WERI-Rb-1 (cell line): ENCODE data around the gene CBX2.

Experiments
- DNase-seq: peaks from one replicate; pipeline ENCODE4 v3.0.0-alpha.2; 2020
- H3K27ac ChIP-seq: fragments of 250-450 bp; sonication (Bioruptor Pico); 2 replicates; pipeline ENCODE4 v1.5.1; 2020; ENCODE audit warnings: mild to moderate bottlenecking, moderate library complexity
- H3K27me3 ChIP-seq: fragments of 250-450 bp; sonication (Bioruptor Pico); 2 replicates; pipeline ENCODE4 v1.5.1; 2021; ENCODE audit warnings: mild to moderate bottlenecking, low read depth, moderate library complexity; ENCODE audit not compliant: insufficient read depth, severe bottlenecking
- H3K36me3 ChIP-seq: fragments of 250-450 bp; sonication (Bioruptor Pico); 2 replicates; pipeline ENCODE4 v1.5.1; 2020; ENCODE audit warnings: mild to moderate bottlenecking, moderate library complexity
- H3K4me3 ChIP-seq: 2 replicates; pipeline ENCODE4 v1.5.1; 2011; ENCODE audit warnings: low read depth, mild to moderate bottlenecking, control low read depth, low read length
- H3K9me3 ChIP-seq: fragments of 250-450 bp; sonication (Bioruptor Pico); 2 replicates; pipeline ENCODE4 v1.5.1; 2021; ENCODE audit warnings: mild to moderate bottlenecking, moderate library complexity; ENCODE audit not compliant: severe bottlenecking
- TF ChIP-seq, protein P1 (sequence below): IDR thresholded peaks from 2 replicates; pipeline ENCODE4 v1.5.1; 2011; ENCODE audit warnings: low read depth, mild to moderate bottlenecking, control low read depth, inconsistent platforms, low read length

CBX2 gene

DNA sequence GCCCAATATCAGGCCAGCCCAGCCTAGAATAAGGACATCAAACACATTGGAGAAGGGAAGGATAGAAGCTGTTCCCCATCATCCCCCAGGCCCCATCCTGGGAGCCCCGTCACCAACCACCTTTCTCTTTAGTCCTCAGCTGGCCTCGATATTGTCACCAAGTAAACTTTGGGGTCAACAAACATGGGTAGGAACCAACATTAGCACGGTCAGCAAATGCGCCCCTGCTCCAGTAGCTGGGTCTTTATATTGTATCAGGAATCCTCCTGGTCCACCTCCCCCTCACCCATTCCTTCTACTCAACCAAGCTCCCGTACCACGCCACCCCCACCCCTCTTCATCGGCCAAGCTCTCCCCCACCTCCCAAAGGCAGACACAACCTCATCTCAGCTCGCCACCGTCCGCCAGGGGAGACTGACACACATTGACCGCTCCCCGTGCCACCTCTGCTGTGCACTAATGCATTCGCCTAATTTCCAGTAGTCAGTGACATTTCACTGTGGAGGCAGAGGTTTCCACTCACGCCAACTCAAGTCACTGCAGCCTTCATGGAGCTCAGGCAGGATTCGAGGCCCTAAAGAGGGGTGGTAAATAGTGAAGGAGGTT lies 20.7 kb upstream of the CBX2 start:
- H3K27ac ChIP-seq = no peak overlapping the region
- no peak overlapping the region for H3K4me3 ChIP-seq
- H3K9me3 ChIP-seq = no peaks in the 10 kb centered on the region
- no peaks in the 10 kb centered on the region for H3K27me3 ChIP-seq
- H3K36me3 ChIP-seq = no peaks in the 10 kb centered on the region
- DNase-seq = no peak
- TF ChIP-seq, protein P1, sequence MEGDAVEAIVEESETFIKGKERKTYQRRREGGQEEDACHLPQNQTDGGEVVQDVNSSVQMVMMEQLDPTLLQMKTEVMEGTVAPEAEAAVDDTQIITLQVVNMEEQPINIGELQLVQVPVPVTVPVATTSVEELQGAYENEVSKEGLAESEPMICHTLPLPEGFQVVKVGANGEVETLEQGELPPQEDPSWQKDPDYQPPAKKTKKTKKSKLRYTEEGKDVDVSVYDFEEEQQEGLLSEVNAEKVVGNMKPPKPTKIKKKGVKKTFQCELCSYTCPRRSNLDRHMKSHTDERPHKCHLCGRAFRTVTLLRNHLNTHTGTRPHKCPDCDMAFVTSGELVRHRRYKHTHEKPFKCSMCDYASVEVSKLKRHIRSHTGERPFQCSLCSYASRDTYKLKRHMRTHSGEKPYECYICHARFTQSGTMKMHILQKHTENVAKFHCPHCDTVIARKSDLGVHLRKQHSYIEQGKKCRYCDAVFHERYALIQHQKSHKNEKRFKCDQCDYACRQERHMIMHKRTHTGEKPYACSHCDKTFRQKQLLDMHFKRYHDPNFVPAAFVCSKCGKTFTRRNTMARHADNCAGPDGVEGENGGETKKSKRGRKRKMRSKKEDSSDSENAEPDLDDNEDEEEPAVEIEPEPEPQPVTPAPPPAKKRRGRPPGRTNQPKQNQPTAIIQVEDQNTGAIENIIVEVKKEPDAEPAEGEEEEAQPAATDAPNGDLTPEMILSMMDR = no peak

DNA sequence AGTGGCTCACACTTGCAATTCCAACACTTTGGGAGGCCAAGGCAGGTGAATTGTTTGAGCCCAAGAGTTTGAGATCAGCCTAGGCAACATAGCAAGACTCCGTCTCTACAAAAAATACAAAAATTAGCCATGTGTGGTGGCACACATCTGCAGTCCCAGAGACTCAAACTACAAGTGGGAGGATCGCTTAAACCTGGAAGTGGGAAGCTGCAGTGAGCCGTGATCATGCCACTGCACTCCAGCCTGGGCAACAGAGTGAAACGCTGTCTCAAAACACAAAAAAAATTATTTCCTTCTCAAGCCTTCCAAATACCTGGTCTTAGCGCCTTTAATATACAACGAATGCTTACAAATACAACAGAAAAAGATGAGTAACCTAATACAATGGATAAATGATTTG lies 19.7 kb upstream of the CBX2 start:
- no peak overlapping the region for H3K27ac ChIP-seq
- H3K27me3 ChIP-seq = no peaks in the 10 kb centered on the region
- H3K9me3 ChIP-seq = no peaks in the 10 kb centered on the region
- no peak for DNase-seq
- TF ChIP-seq, protein P1 = no peak
- H3K4me3 ChIP-seq = no peak overlapping the region
- H3K36me3 ChIP-seq = no peaks in the 10 kb centered on the region

DNA sequence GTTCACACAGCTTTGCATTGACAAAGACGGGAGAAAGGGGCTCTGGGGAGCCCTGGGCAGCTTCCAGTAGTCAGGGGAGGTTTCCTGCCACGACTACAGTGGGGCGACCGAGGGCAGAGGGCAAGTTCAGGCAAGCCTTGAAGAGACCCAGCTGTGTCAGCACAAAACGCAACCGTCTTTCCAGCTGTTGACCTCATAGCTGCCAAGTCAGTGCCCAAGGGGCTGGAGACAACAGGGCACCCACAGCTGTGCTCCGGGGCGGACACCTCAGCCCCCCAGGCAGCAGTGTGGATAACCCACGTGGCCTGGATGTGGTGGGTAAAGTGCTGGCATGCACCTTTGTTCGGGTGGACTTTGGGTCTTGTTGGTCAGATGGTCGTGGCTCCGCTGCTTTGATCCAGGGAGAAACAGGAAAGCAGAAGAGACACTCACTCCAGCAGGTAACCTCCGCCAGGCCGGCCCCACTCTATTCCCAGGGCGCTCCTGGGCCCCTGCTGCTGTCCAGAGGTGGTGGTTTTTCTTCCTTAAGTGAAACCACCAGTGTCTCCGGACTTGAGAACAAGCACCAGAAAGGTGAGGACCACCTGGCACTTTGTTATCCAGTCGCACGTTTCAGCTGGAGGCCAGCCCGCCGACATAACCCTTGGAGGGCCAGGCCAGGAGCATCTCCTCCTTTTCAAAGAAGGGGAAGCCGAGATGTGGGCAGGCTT lies 17.6 kb upstream of the CBX2 start:
- Histone ChIP-seq H3K27ac (no peak overlapping the region; the same call in 1 of the 2 replicates), H3K27me3 (no peaks in the 10 kb centered on the region), H3K4me3 (no peak overlapping the region), H3K36me3 (no peaks in the 10 kb centered on the region), H3K9me3 (no peaks in the 10 kb centered on the region)
- DNase-seq = no peak
- TF ChIP-seq, protein P1 = no peak

DNA sequence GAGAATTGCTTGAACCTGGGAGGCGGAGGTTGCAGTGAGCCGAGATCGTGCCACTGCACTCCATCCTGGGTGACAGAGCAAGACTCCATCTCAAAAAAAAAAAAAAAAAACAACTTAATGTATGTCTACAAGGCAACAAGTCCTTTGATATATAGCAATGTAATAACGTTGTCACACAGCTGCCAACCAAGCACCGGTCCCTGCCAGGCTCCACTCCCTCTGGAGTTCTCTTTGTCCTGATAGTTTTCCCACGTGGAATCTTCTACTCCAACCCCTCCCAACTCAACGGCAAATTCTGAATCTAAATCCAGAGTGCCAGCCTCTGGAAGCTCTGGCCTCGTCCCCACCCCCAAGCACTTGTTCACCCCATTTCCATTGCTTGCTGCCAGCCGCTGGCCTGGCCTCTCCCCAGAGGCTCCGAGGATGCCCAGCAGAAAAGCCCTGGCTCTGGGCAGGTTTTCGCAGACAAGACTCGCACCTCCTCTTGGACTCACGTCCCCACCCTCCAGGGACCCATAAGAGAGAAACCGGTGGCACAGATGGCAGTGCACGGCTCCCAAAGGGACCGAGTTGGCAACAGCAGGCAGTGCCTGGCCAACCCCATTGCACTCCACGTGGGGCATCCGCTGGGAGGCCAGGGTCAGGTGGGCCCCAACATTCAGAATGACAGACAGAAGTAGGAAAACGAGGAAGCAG lies 15.9 kb upstream of the CBX2 start:
- no peak overlapping the region for H3K27ac ChIP-seq

DNA sequence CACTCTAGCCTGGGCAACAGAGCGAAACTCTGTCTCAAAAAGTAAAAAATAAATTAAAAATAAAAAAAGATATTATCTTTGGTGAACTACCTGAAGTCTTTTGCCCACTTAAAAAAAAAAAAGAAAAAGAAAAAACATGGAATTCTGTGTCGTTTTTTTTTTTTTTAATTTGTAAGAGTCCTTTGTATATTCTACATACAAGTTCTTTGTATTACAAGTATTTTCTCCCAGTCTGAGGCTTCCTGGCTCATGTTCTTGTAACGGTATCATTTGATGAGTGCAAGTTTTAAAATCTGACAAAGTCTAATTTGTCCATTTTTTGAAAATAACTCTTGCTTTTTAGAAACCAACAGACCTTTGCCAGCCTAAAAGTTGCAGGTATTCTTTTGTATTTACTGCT lies 12.2 kb upstream of the CBX2 start:
- TF ChIP-seq, protein P1 = no peak
- Histone ChIP-seq H3K27ac (no peak overlapping the region), H3K27me3 (no peaks in the 10 kb centered on the region)

More for the DNA sequence above, 15.9 kb upstream of the CBX2 start:
- Histone ChIP-seq H3K4me3 (no peak overlapping the region), H3K36me3 (no peaks in the 10 kb centered on the region), H3K9me3 (no peaks in the 10 kb centered on the region), H3K27me3 (no peaks in the 10 kb centered on the region)
- no peak for DNase-seq
- TF ChIP-seq, protein P1 = no peak

More for the DNA sequence above, 12.2 kb upstream of the CBX2 start:
- Histone ChIP-seq H3K4me3 (no peak overlapping the region), H3K36me3 (no peaks in the 10 kb centered on the region), H3K9me3 (peaks cover 8% of the 10 kb centered on the region)
- no peak for DNase-seq
